Panc1 (cell line): Measurements from ENCODE around the gene SLC9A6. TPM values are rescaled to one million over a fixed set of nuclear protein-coding genes. Genes with fewer than 3 reads are reported as not detected.

Source experiments
- ATAC-seq: fragments of 200-7000 bp; cut with Tn5 transposase; 2 replicates; pipeline ENCODE4 v1.9.1; 2020; ENCODE audit warnings: mild to moderate bottlenecking, moderate library complexity
- BruUV-seq: library from RNA; stranded (reverse); fragments of 400-500 nt; replicated peaks from 2 replicates; lab custom pipeline; 2021; lab: Mats Ljungman, UMichigan
- CTCF ChIA-PET: fragments of 300-600 bp; sonication (Branson Sonifier 250); formaldehyde crosslinking; loops from one replicate; lab custom pipeline; 2022; ENCODE audit warnings: antibody characterized with exemption; lab: Charles Lee
- POLR2A ChIA-PET: fragments of 300-600 bp; sonication (Branson Sonifier 250); formaldehyde crosslinking; loops from one replicate; lab custom pipeline; 2022; ENCODE audit warnings: antibody characterized with exemption; lab: Charles Lee
- DNase-seq: peaks from one replicate; pipeline ENCODE4 v3.0.0-alpha.2; 2010; ENCODE audit warnings: low read depth, low spot score
- H3K27ac ChIP-seq: 2 replicates; pipeline ENCODE4 v1.5.1; 2011; ENCODE audit warnings: mild to moderate bottlenecking, low read length, inconsistent platforms
- H3K27me3 ChIP-seq: fragments of 200-500 bp; sonication (Bioruptor generic); 2 replicates; pipeline ENCODE4 v1.6.0; 2014; ENCODE audit warnings: low read length, inconsistent platforms; ENCODE audit not compliant: control insufficient read depth, insufficient read depth
- H3K36me3 ChIP-seq: fragments of 200-500 bp; sonication (Bioruptor generic); 2 replicates; pipeline ENCODE4 v1.5.1; 2014; ENCODE audit warnings: inconsistent platforms, mild to moderate bottlenecking, low read length, moderate library complexity; ENCODE audit not compliant: control insufficient read depth, insufficient read depth
- H3K4me1 ChIP-seq: 2 replicates; pipeline ENCODE4 v1.5.1; 2011; ENCODE audit warnings: inconsistent platforms, mild to moderate bottlenecking, low read length, moderate library complexity; ENCODE audit not compliant: control insufficient read depth, insufficient read depth
- H3K4me3 ChIP-seq, 2 experiments: 2 replicates each; pipeline ENCODE4 v1.5.1; 2011 to 2012; ENCODE audit warnings: low read depth in 2 of 2, low read length in 2 of 2, mild to moderate bottlenecking in 2 of 2, inconsistent platforms in 1 of 2, moderate library complexity in 1 of 2
- H3K9me3 ChIP-seq: fragments of 200-500 bp; sonication (Bioruptor generic); 2 replicates; pipeline ENCODE4 v1.5.1; 2014; ENCODE audit warnings: low read depth, mild to moderate bottlenecking, inconsistent platforms, low read length, moderate library complexity; ENCODE audit not compliant: control insufficient read depth, insufficient read depth
- POLR2AphosphoS5 ChIP-seq: IDR thresholded peaks from 2 replicates; pipeline ENCODE4 v1.6.1; 2012; ENCODE audit warnings: mild to moderate bottlenecking, low read depth, low read length, moderate library complexity
- SIN3A ChIP-seq: IDR thresholded peaks from 2 replicates; pipeline ENCODE4 v1.6.1; 2012; ENCODE audit warnings: low read depth, mild to moderate bottlenecking, low read length, moderate library complexity, borderline replicate concordance; ENCODE audit not compliant: insufficient read depth
- TCF7L2 ChIP-seq: IDR thresholded peaks from 2 replicates; pipeline ENCODE4 v1.6.1; 2011; ENCODE audit warnings: mild to moderate bottlenecking, low read depth, low read length, inconsistent platforms
- in situ Hi-C: cut with HindIII; loops from 2 replicates; pipeline ENCODE4 v1.10.0; 2016; ENCODE audit warnings: low sequenced_read_pairs, low pct_unique_long_range_greater_than_20kb
- intact Hi-C: fragments of 100-400 bp; cut with micrococcal nuclease; formaldehyde crosslinking; loops from one replicate; pipeline ENCODE4 v1.10.0; 2022; ENCODE audit not compliant: unreplicated experiment
- total RNA-seq: library from RNA; stranded (reverse); gene quantifications from one replicate; pipeline ENCODE4 v1.2.1, GENCODE V29; 2021; ENCODE audit not compliant: unreplicated experiment
- TF ChIP-seq, protein P1 (sequence below): fragments of 450-650 bp; IDR thresholded peaks from 2 replicates; pipeline ENCODE4 v1.5.1; 2017; ENCODE audit warnings: mild to moderate bottlenecking
- TF ChIP-seq, protein P2 (sequence below), 2 experiments: IDR thresholded peaks; 2 replicates each; pipeline ENCODE4 v1.6.1; 2011 to 2012; ENCODE audit warnings: low read depth in 2 of 2, control low read depth in 1 of 2, low read length in 1 of 2, mild to moderate bottlenecking in 1 of 2, moderate library complexity in 1 of 2; ENCODE audit not compliant: insufficient read depth in 1 of 2

Gene SLC9A6
- total RNA-seq, 1 experiment from 2014 or later = 22.0 TPM

DNA sequence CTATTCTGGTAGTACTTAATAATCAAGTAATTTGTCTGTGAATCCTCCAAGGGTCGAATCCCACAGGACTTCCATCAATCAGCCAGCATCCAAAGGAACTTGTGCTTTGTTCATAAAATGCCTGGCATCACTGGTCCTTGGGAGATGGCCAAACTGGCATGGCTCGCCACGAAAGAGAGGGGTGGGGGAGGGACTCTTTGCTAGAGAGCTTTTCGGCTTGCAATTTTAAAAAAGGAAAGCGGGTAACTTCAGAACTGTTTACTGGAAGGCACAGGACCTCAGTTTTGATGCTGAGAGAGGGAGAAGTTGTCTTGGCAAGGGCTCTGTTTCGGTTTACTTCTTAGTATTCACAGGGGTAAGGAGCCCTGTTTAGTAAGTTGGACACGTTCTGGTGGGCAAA is 82.7 kb downstream of the SLC9A6 start:
- peaks cover 6% of the 10 kb centered on the region for H3K27me3 ChIP-seq
- H3K9me3 ChIP-seq = no peaks in the 10 kb centered on the region
- in situ Hi-C loops = no loop called here
- H3K27ac ChIP-seq = no peak overlapping the region
- H3K4me3 ChIP-seq = no peak overlapping the region
- intact Hi-C loops = no loop called here
- no peak for ATAC-seq
- CTCF ChIA-PET = interaction anchor here (0.7 kb wide), 1 partner anchor 63 kb away, joined by 8 read pairs; no protein-coding TSS in a partner anchor
- no peaks in the 10 kb centered on the region for H3K36me3 ChIP-seq
- TF ChIP-seq TCF7L2 = no peak
- TF ChIP-seq POLR2AphosphoS5 = no peak
- TF ChIP-seq, protein P1, sequence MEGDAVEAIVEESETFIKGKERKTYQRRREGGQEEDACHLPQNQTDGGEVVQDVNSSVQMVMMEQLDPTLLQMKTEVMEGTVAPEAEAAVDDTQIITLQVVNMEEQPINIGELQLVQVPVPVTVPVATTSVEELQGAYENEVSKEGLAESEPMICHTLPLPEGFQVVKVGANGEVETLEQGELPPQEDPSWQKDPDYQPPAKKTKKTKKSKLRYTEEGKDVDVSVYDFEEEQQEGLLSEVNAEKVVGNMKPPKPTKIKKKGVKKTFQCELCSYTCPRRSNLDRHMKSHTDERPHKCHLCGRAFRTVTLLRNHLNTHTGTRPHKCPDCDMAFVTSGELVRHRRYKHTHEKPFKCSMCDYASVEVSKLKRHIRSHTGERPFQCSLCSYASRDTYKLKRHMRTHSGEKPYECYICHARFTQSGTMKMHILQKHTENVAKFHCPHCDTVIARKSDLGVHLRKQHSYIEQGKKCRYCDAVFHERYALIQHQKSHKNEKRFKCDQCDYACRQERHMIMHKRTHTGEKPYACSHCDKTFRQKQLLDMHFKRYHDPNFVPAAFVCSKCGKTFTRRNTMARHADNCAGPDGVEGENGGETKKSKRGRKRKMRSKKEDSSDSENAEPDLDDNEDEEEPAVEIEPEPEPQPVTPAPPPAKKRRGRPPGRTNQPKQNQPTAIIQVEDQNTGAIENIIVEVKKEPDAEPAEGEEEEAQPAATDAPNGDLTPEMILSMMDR = no peak
- BruUV-seq = no TSS peak
- no peak for DNase-seq
- POLR2A ChIA-PET = interaction anchor here (0.6 to 0.7 kb wide), 2 partner anchors 12 to 107 kb away, joined by 4 to 10 read pairs; no protein-coding TSS in a partner anchor
- 0 out of 2 replicates have a peak, but pooled peaks cover 3% of the 10 kb centered on the region for H3K4me1 ChIP-seq

DNA sequence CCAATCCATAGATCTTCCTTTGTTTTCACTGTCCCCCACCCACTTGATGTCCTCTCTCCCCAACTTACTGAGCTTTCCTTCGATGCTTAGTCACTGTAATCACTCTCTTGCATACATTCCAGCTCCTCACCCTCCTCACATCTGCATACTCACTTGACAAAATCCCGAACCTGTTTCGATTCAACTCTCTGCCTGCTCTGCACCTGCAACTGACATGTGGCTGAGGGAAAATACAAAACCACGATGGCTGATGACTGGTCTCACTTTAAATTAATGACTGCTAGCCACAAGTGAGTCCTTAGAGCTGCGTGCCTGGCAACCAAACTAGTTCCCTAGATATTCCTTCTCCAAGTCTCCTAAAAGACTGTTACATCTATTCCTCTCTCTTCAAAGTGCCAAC is 91.7 kb downstream of the SLC9A6 start:
- TF ChIP-seq, protein P1 = no peak
- TF ChIP-seq POLR2AphosphoS5 (no peak), SIN3A (no peak), TCF7L2 (no peak)
- TF ChIP-seq, protein P2, sequence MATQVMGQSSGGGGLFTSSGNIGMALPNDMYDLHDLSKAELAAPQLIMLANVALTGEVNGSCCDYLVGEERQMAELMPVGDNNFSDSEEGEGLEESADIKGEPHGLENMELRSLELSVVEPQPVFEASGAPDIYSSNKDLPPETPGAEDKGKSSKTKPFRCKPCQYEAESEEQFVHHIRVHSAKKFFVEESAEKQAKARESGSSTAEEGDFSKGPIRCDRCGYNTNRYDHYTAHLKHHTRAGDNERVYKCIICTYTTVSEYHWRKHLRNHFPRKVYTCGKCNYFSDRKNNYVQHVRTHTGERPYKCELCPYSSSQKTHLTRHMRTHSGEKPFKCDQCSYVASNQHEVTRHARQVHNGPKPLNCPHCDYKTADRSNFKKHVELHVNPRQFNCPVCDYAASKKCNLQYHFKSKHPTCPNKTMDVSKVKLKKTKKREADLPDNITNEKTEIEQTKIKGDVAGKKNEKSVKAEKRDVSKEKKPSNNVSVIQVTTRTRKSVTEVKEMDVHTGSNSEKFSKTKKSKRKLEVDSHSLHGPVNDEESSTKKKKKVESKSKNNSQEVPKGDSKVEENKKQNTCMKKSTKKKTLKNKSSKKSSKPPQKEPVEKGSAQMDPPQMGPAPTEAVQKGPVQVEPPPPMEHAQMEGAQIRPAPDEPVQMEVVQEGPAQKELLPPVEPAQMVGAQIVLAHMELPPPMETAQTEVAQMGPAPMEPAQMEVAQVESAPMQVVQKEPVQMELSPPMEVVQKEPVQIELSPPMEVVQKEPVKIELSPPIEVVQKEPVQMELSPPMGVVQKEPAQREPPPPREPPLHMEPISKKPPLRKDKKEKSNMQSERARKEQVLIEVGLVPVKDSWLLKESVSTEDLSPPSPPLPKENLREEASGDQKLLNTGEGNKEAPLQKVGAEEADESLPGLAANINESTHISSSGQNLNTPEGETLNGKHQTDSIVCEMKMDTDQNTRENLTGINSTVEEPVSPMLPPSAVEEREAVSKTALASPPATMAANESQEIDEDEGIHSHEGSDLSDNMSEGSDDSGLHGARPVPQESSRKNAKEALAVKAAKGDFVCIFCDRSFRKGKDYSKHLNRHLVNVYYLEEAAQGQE (IDR thresholded peaks at IDR 0.05; ENCODE audit: insufficient read depth in 1 of 2, low read depth in 2 of 2, low read length in 1 of 2) = no peak
- intact Hi-C loops (no loop called here), in situ Hi-C loops (no loop called here)
- Histone ChIP-seq H3K4me1 (no peaks in the 10 kb centered on the region), H3K4me3 (no peak overlapping the region), H3K27ac (no peak overlapping the region), H3K36me3 (no peaks in the 10 kb centered on the region), H3K9me3 (no peaks in the 10 kb centered on the region), H3K27me3 (no peaks in the 10 kb centered on the region; the same call in 1 of the 2 replicates)
- BruUV-seq = no TSS peak
- no peak for DNase-seq
- no peak for ATAC-seq
- POLR2A ChIA-PET = no interaction called here
- CTCF ChIA-PET = no interaction called here
